Measurements from ENCODE around the gene PTCD3. TPM values are rescaled to one million over a fixed set of nuclear protein-coding genes. Genes with fewer than 3 reads are reported as not detected.

Gene PTCD3
- total RNA-seq, 1 experiment from 2014 or later: 93.9 TPM

DNA sequence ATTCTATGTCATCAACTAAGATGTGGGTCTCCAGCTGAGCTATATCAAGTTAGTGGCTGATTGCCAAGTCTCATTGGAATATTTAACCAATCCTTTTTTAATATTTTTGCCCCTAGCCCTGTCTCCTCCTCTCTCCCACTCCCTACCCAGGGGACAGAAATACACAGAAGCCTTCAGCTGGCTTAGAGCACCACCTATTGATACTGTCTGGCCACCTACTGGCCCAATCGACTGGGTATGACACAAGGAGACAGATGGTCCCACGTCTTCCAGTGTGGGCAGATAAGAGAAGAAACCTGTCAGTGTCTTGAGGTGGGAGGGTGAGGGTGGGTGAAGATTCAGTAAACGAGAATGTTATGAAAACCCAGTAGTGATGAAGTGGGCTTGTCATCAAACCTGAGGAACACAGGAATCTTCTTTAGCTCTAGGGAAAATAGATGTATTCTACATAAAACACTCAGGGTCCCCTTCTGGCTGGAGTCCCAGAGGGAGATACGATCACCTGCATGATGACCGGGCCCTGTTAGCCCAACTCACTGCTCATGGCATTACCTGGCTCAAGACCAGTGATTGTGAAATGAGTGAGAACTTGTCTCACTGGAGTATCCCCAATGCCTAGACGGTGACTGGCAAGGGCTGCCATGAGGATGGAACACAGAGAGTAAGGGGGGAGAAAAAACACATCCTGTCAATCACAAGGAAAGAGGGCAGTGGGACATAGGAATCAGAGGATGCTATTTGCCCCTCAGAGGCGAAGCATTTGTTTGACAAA lies 27.1 kb upstream of the PTCD3 start:
- intact Hi-C loops (cut with micrococcal nuclease; ENCODE audit: unreplicated experiment): loop anchor here (5.0 kb wide), 1 partner anchor 252 kb away; no protein-coding TSS in a partner anchor
- BruUV-seq (replicated peaks): no TSS peak
- TF ChIP-seq, protein P1, sequence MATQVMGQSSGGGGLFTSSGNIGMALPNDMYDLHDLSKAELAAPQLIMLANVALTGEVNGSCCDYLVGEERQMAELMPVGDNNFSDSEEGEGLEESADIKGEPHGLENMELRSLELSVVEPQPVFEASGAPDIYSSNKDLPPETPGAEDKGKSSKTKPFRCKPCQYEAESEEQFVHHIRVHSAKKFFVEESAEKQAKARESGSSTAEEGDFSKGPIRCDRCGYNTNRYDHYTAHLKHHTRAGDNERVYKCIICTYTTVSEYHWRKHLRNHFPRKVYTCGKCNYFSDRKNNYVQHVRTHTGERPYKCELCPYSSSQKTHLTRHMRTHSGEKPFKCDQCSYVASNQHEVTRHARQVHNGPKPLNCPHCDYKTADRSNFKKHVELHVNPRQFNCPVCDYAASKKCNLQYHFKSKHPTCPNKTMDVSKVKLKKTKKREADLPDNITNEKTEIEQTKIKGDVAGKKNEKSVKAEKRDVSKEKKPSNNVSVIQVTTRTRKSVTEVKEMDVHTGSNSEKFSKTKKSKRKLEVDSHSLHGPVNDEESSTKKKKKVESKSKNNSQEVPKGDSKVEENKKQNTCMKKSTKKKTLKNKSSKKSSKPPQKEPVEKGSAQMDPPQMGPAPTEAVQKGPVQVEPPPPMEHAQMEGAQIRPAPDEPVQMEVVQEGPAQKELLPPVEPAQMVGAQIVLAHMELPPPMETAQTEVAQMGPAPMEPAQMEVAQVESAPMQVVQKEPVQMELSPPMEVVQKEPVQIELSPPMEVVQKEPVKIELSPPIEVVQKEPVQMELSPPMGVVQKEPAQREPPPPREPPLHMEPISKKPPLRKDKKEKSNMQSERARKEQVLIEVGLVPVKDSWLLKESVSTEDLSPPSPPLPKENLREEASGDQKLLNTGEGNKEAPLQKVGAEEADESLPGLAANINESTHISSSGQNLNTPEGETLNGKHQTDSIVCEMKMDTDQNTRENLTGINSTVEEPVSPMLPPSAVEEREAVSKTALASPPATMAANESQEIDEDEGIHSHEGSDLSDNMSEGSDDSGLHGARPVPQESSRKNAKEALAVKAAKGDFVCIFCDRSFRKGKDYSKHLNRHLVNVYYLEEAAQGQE (IDR thresholded peaks at IDR 0.05; ENCODE audit: insufficient read depth in 1 of 2, low read depth in 2 of 2, low read length in 1 of 2): no peak
- TF ChIP-seq TCF7L2 (IDR thresholded peaks at IDR 0.05; ENCODE audit: low read depth, low read length) (no peak), SIN3A (IDR thresholded peaks at IDR 0.05; ENCODE audit: borderline replicate concordance, insufficient read depth, low read depth, low read length) (no peak), POLR2AphosphoS5 (IDR thresholded peaks at IDR 0.05; ENCODE audit: low read depth, low read length) (no peak)
- TF ChIP-seq, protein P2, sequence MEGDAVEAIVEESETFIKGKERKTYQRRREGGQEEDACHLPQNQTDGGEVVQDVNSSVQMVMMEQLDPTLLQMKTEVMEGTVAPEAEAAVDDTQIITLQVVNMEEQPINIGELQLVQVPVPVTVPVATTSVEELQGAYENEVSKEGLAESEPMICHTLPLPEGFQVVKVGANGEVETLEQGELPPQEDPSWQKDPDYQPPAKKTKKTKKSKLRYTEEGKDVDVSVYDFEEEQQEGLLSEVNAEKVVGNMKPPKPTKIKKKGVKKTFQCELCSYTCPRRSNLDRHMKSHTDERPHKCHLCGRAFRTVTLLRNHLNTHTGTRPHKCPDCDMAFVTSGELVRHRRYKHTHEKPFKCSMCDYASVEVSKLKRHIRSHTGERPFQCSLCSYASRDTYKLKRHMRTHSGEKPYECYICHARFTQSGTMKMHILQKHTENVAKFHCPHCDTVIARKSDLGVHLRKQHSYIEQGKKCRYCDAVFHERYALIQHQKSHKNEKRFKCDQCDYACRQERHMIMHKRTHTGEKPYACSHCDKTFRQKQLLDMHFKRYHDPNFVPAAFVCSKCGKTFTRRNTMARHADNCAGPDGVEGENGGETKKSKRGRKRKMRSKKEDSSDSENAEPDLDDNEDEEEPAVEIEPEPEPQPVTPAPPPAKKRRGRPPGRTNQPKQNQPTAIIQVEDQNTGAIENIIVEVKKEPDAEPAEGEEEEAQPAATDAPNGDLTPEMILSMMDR (IDR thresholded peaks at IDR 0.05): no peak; the same call in 1 of the 2 replicates
- peaks cover 22% of the 10 kb centered on the region for H3K36me3 ChIP-seq (ENCODE audit: control insufficient read depth, insufficient read depth, low read length)
- H3K4me1 ChIP-seq (ENCODE audit: control insufficient read depth, insufficient read depth, low read length): no peaks in the 10 kb centered on the region
- H3K4me3 ChIP-seq (ENCODE audit: low read depth in 2 of 2, low read length in 2 of 2): no peak overlapping the region
- H3K9me3 ChIP-seq (ENCODE audit: control insufficient read depth, insufficient read depth, low read depth, low read length): no peaks in the 10 kb centered on the region
- no peak overlapping the region for H3K27ac ChIP-seq (ENCODE audit: low read length)
- ATAC-seq: no peak
- in situ Hi-C loops (cut with HindIII; ENCODE audit: low pct_unique_long_range_greater_than_20kb, low sequenced_read_pairs): no loop called here
- H3K27me3 ChIP-seq (ENCODE audit: control insufficient read depth, insufficient read depth, low read length): no peaks in the 10 kb centered on the region
- CTCF ChIA-PET: interaction anchor here (0.8 to 1.7 kb wide), 3 partner anchors 189 to 252 kb away, joined by 3 to 12 read pairs (median 5); no protein-coding TSS in a partner anchor
- POLR2A ChIA-PET: no interaction called here
- no peak for DNase-seq (ENCODE audit: low read depth, low spot score)

DNA sequence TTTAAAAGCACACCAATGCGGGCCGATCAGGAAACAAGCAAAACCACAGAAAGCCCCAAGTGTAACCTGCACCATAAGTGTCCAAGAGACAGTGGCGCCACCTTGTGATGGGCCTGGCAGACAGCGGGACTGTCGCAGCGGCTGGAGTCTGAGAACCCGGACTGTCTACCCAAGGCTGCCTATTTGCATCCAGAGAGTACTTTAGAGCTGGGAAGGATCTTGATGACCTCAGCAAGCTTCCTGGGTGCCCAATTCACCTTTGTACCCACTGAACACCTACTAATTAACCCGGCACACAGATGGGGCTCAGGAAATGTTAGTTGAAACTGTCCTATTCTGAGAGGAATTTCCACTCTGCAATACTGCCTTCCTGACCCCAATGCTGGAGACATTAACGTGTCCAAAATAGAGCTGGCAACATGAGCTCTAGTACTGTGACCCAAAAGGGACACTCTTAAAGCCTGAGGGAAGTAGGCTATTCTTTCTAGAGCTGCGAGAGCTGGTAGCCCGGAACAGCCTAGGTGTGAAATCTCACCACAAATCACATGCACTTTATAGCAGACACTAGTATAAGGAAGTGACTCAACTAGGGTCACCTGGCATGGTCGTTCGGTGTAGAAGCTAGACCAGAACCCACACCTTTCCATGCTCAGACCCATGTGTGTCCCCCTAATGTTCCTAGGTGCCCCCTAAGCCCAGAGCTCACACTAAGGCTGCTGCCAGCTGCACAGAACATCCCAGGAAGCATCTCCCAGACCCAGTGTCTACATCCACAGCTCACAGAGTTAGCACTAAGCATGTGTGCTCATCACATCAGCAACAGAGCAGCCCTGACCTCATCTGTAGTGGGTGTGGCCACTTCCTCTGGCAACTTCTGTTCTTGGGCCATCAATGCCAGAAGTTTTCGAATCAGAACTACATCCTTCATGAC lies 25.8 kb upstream of the PTCD3 start:
- BruUV-seq (replicated peaks): no TSS peak
- Histone ChIP-seq H3K4me1 (ENCODE audit: control insufficient read depth, insufficient read depth, low read length) (no peaks in the 10 kb centered on the region), H3K27me3 (ENCODE audit: control insufficient read depth, insufficient read depth, low read length) (no peaks in the 10 kb centered on the region), H3K4me3 (ENCODE audit: low read depth in 2 of 2, low read length in 2 of 2) (no peak overlapping the region), H3K36me3 (ENCODE audit: control insufficient read depth, insufficient read depth, low read length) (peaks cover 18% of the 10 kb centered on the region), H3K27ac (ENCODE audit: low read length) (no peak overlapping the region), H3K9me3 (ENCODE audit: control insufficient read depth, insufficient read depth, low read depth, low read length) (no peaks in the 10 kb centered on the region)
- ChIA-PET POLR2A (no interaction called here), CTCF (interaction anchor here (0.8 to 1.7 kb wide), 2 partner anchors 191 to 253 kb away, joined by 3 to 12 read pairs; no protein-coding TSS in a partner anchor)
- no peak for TF ChIP-seq TCF7L2 (IDR thresholded peaks at IDR 0.05; ENCODE audit: low read depth, low read length)
- TF ChIP-seq, protein P2 (IDR thresholded peaks at IDR 0.05): peak; percentile 85
- DNase-seq (ENCODE audit: low read depth, low spot score): peak; percentile 25
- intact Hi-C loops (cut with micrococcal nuclease; ENCODE audit: unreplicated experiment) (loop anchor here (5.0 kb wide), 1 partner anchor 253 kb away; no protein-coding TSS in a partner anchor), in situ Hi-C loops (cut with HindIII; ENCODE audit: low pct_unique_long_range_greater_than_20kb, low sequenced_read_pairs) (no loop called here)
- peak; percentile 86 for ATAC-seq
